Activated CD4-positive, CD25-positive, alpha-beta regulatory T cell treated with anti-CD3 and anti-CD28 coated beads, Interleukin-2, amount 50 U/mL, for 24 hours (primary cell): ENCODE data around the gene IGSF9B.

ENCODE experiments used
- ATAC-seq, 2 donors: fragments of 150-1000 bp; cut with Tn5 transposase; one replicate each; pipeline ENCODE4 v1.10.0; 2021; ENCODE audit warnings: mild to moderate bottlenecking in 1 of 2, moderate library complexity in 1 of 2

Gene IGSF9B

DNA sequence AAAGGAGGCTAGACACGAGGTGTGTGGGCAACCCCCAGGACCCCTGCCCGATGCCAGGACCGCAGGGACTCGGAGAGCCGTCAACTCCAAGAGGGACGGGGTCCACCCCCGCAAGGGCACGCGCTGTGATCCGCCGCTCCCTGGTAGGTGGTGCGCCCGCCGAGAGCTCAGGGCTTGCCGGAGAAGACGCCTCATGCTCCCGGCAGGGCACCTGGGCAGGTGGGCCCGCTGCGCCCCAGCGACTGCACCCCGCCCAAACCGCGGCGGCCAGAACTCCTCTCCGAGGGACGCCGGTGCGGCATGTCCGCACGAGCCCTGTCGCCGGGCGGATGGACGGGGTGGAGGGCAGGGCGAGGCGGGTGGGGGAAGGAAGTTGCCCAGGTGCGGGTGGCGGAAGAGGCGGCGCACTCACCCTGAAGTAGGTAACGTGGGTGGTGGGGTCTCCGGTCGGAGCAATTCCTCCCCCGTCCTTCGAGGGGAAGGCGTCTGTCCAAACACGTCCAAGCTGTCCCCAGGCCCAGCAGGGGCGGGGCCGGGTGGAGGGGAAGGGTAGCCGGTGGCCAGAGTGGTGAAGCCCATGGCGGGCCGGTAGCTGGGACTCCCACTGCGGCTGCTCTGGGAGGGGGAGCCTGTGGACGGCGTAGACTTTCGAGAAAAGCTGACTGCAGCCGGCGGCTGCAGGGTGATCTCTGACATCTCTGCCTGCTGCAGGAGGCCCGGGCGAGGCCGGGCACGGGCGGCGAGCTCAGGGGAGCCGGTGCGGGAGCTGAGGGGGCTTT lies 37.2 kb downstream of the IGSF9B start:
- ATAC-seq, result peak in 1 of 2 donors; percentile 22

DNA sequence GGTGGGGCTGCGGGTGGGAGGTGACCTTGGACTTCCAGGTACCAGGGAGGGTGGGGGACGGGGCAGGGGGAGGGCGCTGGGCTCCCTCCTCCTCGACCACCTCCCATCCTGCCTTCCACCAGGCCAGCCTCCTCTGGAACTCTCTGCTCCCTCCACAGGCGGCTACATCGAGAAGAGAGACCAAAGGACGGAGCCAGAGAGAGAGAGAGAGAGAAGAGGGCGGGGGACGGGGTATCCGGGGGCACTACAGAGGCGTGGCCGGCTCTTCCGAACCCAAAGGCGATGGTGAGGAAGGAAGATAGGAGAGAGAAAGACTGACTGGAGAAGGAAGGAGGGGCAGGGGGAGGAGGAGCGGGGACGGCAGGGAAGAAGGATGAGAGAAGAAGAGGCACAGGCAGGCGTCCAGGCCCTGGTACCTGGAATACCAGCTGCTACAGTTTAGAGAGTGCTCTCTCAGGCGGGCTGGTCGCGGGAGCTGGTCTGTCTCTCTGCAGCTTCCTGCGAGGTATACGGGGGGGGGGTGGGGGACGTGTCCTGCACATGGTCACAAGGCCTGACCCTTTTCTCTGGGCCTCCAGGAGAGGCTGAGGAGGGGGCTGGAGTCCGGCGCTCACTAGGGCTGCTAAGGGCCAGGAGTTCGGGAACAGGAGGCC lies 38.0 kb downstream of the IGSF9B start:
- peak in 1 of 2 donors; percentile 31 for ATAC-seq

DNA sequence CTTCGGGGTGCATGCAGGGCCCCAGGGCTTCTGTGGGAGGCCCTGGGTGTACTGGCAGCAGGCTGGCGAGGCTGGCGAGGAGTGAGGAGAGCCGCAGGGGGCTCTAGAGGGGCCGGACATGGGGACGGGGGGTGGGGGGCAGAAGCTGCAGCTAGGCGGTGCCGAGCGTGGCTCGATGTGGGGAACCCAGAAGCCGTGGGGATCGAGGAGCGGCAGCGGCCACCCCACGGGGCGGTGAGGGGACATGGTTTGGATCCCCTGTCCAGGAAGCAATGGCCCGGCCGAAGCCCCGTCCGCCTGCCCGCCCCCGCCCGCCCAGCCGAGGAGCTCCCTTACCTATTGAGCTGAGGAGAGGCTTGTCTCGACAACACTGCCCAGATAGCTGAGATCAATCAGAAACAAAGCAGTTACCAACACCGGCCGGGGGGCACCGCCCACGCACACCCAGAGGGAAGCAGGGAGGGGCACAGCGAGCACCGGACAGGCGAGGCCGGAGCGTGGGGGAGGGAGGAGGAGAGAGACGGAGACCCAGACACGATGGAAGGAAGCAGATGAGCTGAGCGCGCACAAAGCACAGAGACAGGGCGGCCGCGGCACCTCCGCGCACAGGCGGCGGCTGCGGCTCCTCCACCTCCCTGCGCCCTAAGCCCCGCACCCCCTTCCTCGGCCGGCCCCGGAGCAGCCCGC lies 38.7 kb downstream of the IGSF9B start:
- peak in 1 of 2 donors; percentile 38 for ATAC-seq

DNA sequence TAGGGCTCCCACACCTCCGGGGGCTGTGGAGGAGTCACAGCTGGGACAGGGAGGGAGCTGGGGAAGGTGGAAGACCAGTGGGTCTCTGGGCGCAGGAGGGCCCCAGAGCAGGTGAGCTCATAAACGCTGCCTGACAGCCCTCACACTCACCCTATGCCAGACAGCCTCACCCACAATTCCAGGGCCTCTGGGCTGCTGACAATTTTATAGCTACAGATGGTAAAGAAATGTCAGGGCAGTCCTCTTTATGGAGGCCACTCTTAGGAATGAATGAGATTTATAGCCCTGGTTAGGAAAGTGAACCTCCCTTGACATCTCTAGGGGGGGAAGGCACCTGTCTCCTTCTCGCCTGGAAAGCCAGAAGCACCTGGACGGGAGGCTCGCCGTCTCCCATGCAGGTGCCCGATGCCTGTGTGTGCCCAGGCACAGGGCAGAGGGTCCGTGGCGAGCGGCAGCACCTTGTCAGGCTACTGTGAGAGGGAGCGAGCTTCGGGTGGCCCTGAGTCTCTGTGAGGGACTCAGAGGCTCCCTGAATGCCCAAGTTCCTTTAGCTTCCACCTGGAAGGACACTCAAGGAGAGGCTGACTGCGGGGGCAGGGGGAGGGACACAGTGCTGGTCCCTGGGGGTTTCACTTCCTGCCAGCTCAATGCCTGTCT lies 39.9 kb downstream of the IGSF9B start:
- no peak for ATAC-seq

- ATAC-seq, result no peak
Measured at GRCh38 chr11:133913761-133914160, 43.0 kb downstream of the IGSF9B start.

- ATAC-seq, result no peak
Measured at GRCh38 chr11:133911171-133911570, 45.6 kb downstream of the IGSF9B start.

- no peak for ATAC-seq
Measured at GRCh38 chr11:133910101-133910500, 46.7 kb downstream of the IGSF9B start.

DNA sequence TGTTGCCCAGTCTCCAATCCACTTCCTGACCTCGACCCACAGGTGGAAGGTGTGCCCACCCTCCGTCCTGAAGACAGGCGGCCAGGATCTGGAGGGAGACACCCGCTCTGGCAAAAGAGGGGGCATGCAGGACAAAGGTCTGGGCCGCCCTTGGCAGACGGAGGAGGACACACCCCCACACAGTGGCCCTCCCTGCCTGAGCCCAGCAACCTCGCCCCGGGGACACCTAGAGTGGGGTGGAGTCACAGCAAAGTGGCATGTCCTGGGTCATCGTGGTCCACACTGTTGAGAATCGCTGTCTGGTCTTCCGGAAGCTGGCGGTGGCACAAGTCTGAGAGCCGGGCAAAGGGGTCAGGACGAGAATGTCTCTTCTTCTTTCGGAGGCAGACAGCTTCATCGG lies 47.9 kb downstream of the IGSF9B start:
- ATAC-seq, result no peak

DNA sequence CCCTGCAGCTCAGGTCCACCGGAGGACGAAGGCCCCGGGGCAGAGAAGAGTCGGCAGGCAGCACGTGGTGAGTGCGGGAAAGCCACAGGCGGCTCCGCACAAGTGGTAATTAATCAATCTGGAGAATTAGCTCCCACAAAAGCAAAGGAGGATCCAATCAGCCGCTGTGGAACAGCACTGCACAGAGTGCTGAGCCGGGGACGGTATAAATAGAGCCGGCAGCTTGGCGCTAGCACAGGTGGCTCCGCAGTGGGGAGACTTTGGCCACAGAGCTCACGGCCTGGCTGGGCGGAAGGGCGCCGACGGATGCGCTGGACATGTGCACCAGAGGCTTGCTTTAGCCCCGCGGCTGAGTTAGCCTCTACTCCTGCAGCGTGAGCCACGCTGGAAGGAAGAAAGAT lies 48.9 kb downstream of the IGSF9B start:
- ATAC-seq, result no peak

GRCh38 chr11:133907216-133907615 lies 49.6 kb downstream of the IGSF9B start:
- ATAC-seq, result no peak

DNA sequence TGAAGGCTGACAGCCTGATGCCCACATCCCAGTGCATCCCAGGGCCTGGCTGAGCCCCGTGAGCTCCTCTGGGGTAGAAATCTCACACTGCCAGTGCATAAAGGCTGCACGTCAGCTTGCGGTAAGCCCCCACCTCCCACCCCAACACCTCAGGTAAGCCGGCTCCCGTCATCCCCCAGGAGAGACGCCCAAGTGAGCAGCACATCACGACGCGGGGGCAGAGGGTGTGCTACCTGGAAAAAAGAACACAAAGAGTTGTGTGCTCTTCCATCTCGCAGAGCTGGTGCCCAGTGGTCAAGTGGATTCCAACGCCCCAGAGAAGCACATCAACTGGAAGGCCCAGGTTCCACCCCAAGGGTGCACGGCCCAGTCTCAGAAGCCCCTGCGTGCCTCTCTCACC lies 50.0 kb downstream of the IGSF9B start:
- ATAC-seq, result no peak

DNA sequence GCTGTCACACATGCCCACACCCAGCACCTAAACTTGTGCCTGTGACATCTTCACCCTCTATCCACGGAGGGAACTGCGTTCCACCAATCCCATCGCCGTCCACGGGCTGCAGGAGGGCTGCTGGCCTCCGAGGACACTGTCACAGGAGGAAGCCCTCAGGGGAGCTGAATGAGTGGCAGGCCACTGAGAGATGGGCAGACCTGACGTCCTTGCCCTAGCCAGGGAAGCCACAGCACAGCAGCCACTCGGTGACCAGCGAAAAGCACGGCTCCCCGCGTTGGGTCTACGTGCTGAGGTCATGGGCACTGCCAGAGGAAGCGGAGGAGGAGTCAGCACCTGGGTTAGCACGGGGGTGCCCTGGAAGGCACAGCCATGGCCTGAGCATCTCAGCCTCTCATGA lies 50.5 kb downstream of the IGSF9B start:
- ATAC-seq, result no peak

- peak in 1 of 2 donors; percentile 21 for ATAC-seq
Measured at GRCh38 chr11:133905677-133906156, 51.1 kb downstream of the IGSF9B start.

DNA sequence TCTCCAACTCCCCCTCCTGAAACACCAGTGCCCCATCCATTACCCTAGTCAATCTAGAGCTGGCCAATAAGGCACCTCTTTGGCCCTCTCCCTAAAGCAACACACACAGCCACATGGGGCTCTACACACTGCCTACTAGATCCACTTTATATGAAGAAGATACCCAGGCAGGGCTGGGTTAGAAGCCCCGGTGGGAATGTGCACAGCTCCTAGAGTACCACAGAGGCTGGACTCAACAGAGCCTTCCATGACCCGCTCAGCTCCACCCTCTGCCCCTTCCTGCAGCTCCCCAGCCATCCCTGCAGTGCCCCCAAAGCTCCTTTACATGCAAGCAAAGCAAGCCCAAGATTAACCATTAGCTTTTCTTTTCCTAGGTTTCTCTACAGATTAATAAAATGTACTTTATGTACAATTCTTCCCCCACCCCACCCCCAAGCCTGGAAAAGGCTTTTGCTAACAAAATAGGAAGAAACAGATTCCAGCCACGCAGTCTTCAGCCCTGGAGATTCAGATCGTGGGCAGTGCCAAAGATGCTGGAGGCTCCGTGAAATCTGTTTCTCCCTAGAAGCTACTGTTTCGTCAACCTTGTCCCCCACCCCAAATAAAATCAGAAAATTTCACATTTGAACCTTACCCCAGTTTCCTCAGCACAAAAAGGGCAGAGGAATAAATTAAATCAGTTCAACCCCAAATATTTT lies 51.8 kb downstream of the IGSF9B start:
- ATAC-seq, result no peak

GRCh38 chr11:133903875-133904817 lies 52.6 kb downstream of the IGSF9B start:
- ATAC-seq, result no peak

- no peak for ATAC-seq
Measured at GRCh38 chr11:133903056-133903455, 53.7 kb downstream of the IGSF9B start.

DNA sequence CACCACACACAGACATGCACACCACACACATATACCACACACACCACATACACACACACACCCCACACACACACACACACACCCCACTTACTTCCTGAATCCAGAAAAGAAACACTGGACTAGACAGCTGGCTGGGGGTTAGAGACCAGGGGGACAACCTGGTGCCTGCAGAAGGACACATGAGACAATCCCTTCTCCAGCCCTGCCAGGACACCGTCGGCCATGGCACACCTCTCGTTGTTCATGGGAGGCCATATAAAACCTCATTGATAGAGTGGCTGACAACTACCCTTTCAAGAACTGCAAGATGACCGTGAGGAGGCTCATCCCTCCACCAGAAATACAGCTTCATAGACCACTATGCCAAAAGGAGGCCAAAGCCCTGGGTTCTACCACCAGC lies 54.3 kb downstream of the IGSF9B start:
- ATAC-seq, result no peak

GRCh38 chr11:133901999-133902398 lies 54.8 kb downstream of the IGSF9B start:
- no peak for ATAC-seq

DNA sequence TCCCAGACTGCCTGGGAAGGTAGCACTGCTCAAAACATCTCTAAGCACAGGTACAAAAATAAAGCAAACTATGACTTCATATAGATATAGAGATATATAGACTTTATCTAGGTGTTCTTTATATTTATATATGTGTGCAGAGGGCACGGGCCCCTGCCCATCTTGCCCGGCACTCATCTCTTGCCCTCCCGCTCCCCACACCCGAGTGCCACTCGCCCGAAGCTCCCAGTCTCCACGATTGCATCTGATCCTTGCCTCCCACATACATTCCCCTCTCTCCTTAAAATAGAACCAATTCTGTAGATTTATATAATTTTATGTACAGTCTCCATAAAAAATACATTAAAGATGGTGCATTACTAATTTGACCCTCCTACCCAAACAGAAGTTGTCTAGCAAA lies 55.5 kb downstream of the IGSF9B start:
- ATAC-seq, result no peak

- ATAC-seq, result no peak
Measured at GRCh38 chr11:133900176-133901105, 56.3 kb downstream of the IGSF9B start.
